DMS114 treated with DMSO at 0.1 percent for 48 hours (cell line): ENCODE measurements around the gene PGK1.

ENCODE experiments used
- DNase-seq: peaks from one replicate; lab custom pipeline; 2025; ENCODE audit not compliant: unreplicated experiment; lab: John Stamatoyannopoulos, UW

The PGK1 gene

GRCh38 chrX:78165425-78165824 lies 61.4 kb downstream of the PGK1 start:
- no peak for DNase-seq

- DNase-seq: no peak
These were observed 64.0 kb downstream of the PGK1 start for GRCh38 chrX:78168065-78168464.
